GM13976 (cell line): Measurements from ENCODE around the gene PARL.

Experiments
- DNase-seq: peaks from one replicate; pipeline ENCODE4 v3.0.0; 2012; ENCODE audit warnings: low spot score
- CTCF ChIP-seq: IDR thresholded peaks from 2 replicates; pipeline ENCODE4 v1.5.1; 2012; ENCODE audit warnings: borderline replicate concordance, mild to moderate bottlenecking; ENCODE audit not compliant: insufficient read depth; ENCODE audit errors: extremely low read depth, missing control alignments, control extremely low read depth
- in situ Hi-C: fragments of 300-500 bp; cut with MboI; formaldehyde crosslinking; loops from one replicate; pipeline ENCODE4 v1.12.0; 2022; ENCODE audit warnings: low sequenced_read_pairs, mixed read lengths, inconsistent platforms; ENCODE audit not compliant: unreplicated experiment

The PARL gene

GRCh38 chr3:183912895-183913579 lies 28.4 kb upstream of the PARL start:
- no peak for DNase-seq
- in situ Hi-C loops: no loop called here
- TF ChIP-seq CTCF: no peak

- no peak for TF ChIP-seq CTCF
- in situ Hi-C loops: no loop called here
- no peak for DNase-seq
These were observed 27.3 kb upstream of the PARL start for GRCh38 chr3:183911763-183912506.

GRCh38 chr3:183911087-183911486 lies 26.4 kb upstream of the PARL start:
- TF ChIP-seq CTCF: no peak
- no peak for DNase-seq
- in situ Hi-C loops: no loop called here

- in situ Hi-C loops: loop anchor here (10.0 kb wide), 1 partner anchor 106 kb away; the partner anchor contains the start of gene ABCC5
These were observed 24.4 kb upstream of the PARL start for GRCh38 chr3:183909030-183909600.

GRCh38 chr3:183907911-183908331 lies 23.2 kb upstream of the PARL start:
- no peak for TF ChIP-seq CTCF
- in situ Hi-C loops: loop anchor here (10.0 kb wide), 1 partner anchor 107 kb away; the partner anchor contains the start of gene ABCC5
- DNase-seq: no peak

More at GRCh38 chr3:183909030-183909600, 24.4 kb upstream of the PARL start:
- DNase-seq: no peak
- no peak for TF ChIP-seq CTCF

- TF ChIP-seq CTCF: no peak
- no peak for DNase-seq
- in situ Hi-C loops: loop anchor here (10.0 kb wide), 1 partner anchor 108 kb away; the partner anchor contains the start of gene ABCC5
These were observed 22.5 kb upstream of the PARL start for GRCh38 chr3:183907176-183907575.
